ENCODE data around the gene FAM168A.

FAM168A gene

DNA sequence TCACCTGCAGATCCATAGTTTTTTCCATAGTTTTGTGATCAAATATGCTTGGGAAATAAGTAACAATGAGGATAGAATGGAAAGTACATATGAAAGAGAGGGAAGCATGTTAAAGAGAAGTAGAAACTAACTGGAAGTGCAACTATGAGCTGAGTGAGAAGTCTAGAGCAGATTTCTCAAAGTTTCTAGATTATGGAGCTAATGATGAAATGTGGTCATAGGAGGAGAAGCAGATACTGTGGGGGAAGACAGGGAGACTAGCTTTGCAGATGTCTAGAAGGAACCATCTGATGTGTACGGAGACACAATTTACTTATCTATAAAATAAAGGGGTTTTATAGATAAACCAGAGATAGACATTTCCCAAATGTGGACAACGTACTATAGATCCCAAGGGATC, 184.7 kb downstream of the FAM168A start:
- TF ChIP-seq, protein P1, sequence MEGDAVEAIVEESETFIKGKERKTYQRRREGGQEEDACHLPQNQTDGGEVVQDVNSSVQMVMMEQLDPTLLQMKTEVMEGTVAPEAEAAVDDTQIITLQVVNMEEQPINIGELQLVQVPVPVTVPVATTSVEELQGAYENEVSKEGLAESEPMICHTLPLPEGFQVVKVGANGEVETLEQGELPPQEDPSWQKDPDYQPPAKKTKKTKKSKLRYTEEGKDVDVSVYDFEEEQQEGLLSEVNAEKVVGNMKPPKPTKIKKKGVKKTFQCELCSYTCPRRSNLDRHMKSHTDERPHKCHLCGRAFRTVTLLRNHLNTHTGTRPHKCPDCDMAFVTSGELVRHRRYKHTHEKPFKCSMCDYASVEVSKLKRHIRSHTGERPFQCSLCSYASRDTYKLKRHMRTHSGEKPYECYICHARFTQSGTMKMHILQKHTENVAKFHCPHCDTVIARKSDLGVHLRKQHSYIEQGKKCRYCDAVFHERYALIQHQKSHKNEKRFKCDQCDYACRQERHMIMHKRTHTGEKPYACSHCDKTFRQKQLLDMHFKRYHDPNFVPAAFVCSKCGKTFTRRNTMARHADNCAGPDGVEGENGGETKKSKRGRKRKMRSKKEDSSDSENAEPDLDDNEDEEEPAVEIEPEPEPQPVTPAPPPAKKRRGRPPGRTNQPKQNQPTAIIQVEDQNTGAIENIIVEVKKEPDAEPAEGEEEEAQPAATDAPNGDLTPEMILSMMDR (conservative IDR thresholded peaks at IDR 0.05; ENCODE audit: low read depth, low read length), result no peak
- no peak for DNase-seq (ENCODE audit: low read depth)
- no peak overlapping the region for H3K4me3 ChIP-seq (ENCODE audit: low read depth, low read length)

- TF ChIP-seq, protein P1 (conservative IDR thresholded peaks at IDR 0.05; ENCODE audit: low read depth, low read length), result no peak
- no peak overlapping the region for H3K4me3 ChIP-seq (ENCODE audit: low read depth, low read length)
- DNase-seq (ENCODE audit: low read depth), result no peak
Measured at GRCh38 chr11:73412308-73412707, 185.6 kb downstream of the FAM168A start.

- TF ChIP-seq, protein P1 (conservative IDR thresholded peaks at IDR 0.05; ENCODE audit: low read depth, low read length), result no peak
- H3K4me3 ChIP-seq (ENCODE audit: low read depth, low read length), result no peak overlapping the region
- no peak for DNase-seq (ENCODE audit: low read depth)
Measured at GRCh38 chr11:73411031-73411430, 186.9 kb downstream of the FAM168A start.

DNA sequence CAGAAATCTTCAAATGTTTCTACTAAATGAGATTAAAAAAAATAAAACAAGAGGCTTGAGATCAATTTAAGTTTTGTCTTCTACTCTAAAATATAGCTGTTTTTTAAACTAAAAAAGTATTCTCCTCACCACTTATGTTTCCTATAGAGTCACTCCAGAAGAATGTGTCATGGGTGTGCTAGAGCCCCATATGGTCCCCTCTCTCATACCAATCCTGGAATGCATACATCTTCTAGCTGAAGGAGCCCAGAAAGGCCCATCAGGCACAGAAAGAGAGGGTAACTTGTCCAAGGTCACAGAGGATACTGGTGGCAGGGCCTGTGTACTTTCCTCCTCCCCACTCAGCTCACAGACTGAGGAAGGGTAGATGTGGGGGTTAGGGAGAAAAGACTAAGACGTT, 187.3 kb downstream of the FAM168A start:
- TF ChIP-seq, protein P1 (conservative IDR thresholded peaks at IDR 0.05; ENCODE audit: low read depth, low read length), result no peak
- no peak for DNase-seq (ENCODE audit: low read depth)
- H3K4me3 ChIP-seq (ENCODE audit: low read depth, low read length), result no peak overlapping the region

DNA sequence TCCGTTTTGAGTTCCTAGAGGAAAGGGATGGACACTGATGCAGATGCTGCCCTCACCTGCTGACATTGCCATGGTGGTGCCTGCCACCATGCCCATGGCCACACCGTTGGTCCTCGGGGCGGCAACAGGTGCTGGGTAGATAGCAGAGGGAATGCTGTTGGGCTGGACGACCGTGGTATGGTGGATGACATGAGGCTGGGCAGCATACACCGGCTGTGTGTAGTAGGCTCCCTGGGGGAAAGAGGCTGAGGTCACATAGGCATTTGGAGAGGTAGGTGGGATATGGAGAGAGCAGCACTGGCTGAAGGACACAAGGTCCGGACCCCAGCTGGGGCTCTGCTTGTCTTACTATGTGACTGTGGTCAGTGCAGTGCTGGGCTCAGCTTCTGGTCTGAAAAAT, 188.5 kb downstream of the FAM168A start:
- H3K4me3 ChIP-seq (ENCODE audit: low read depth, low read length), result no peak overlapping the region
- no peak for DNase-seq (ENCODE audit: low read depth)
- TF ChIP-seq, protein P1 (conservative IDR thresholded peaks at IDR 0.05; ENCODE audit: low read depth, low read length), result no peak

DNA sequence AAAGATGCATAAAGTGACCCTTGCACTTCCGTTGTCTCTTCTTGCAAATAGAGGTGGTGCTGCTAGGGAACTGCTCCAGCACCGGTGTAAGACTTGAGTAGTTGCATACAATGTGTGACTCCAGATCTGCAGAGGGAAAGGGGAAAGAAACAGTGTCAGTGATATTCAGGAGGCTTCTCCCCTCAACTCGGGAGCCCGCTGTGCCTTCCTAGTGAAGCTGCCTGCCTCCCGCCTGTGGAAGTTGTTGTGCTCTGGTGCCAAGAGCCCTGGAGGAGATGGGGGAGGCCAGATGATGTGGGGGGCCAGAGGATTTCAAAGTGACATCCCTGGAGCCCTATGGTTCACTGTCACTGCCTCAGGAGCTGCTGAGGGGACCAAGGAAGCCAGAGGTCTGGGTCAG, 191.3 kb downstream of the FAM168A start:
- no peak overlapping the region for H3K4me3 ChIP-seq (ENCODE audit: low read depth, low read length)
- no peak for DNase-seq (ENCODE audit: low read depth)
- TF ChIP-seq, protein P1 (conservative IDR thresholded peaks at IDR 0.05; ENCODE audit: low read depth, low read length), result no peak

- no peak for DNase-seq (ENCODE audit: low read depth)
- TF ChIP-seq, protein P1 (conservative IDR thresholded peaks at IDR 0.05; ENCODE audit: low read depth, low read length), result no peak
- H3K4me3 ChIP-seq (ENCODE audit: low read depth, low read length), result no peak overlapping the region
Measured at GRCh38 chr11:73406131-73406530, 191.8 kb downstream of the FAM168A start.
